HEK293 (cell line): ENCODE data around the gene FBL.

Experiments
- CTCF ChIA-PET: fragments of 350-600 bp; formaldehyde crosslinking; extraction: SDS; loops from one replicate; lab custom pipeline; 2021; ENCODE audit warnings: antibody characterized with exemption; lab: Yijun Ruan, JAX
- POLR2A ChIA-PET: fragments of 300-600 bp; formaldehyde crosslinking; extraction: SDS; loops from one replicate; lab custom pipeline; 2020; ENCODE audit warnings: antibody characterized with exemption, inconsistent platforms; lab: Yijun Ruan, JAX
- H3K27ac ChIP-seq: fragments of 200-500 bp; sonication (Bioruptor generic); 2 replicates; pipeline ENCODE4 v1.5.1; 2014; ENCODE audit warnings: low read depth, low read length, control low read depth, inconsistent platforms; ENCODE audit errors: extremely low read depth
- H3K36me3 ChIP-seq, 2 experiments: fragments of 200-500 bp in 1 of 2; sonication (Bioruptor generic) in 1 of 2; 1 replicate in 1 of 2; 2 replicates in 1 of 2; pipeline ENCODE4 v1.5.1; 2014 to 2017; ENCODE audit warnings: inconsistent platforms in 2 of 2, low read length in 2 of 2; ENCODE audit not compliant: control insufficient read depth in 2 of 2, insufficient read depth in 1 of 2
- H3K4me1 ChIP-seq: fragments of 200-500 bp; sonication (Bioruptor generic); 2 replicates; pipeline ENCODE4 v1.5.1; 2014; ENCODE audit warnings: mild to moderate bottlenecking, low read length, inconsistent platforms; ENCODE audit not compliant: control insufficient read depth, insufficient read depth
- H3K4me3 ChIP-seq: 2 replicates; pipeline ENCODE4 v1.5.1; 2011; ENCODE audit warnings: low read depth, mild to moderate bottlenecking, control low read depth, low read length, moderate library complexity
- H3K9me3 ChIP-seq: fragments of 200-500 bp; sonication (Bioruptor generic); 2 replicates; pipeline ENCODE4 v1.5.1; 2014; ENCODE audit warnings: low read depth, low read length, inconsistent platforms; ENCODE audit not compliant: control insufficient read depth, insufficient read depth
- KLF7 ChIP-seq: fragments of 450-650 bp; formaldehyde crosslinking; IDR thresholded peaks from 2 replicates; pipeline ENCODE4 v1.5.1; 2016; ENCODE audit warnings: missing biosample characterization, missing genetic modification characterization, borderline replicate concordance
- PRDM4 ChIP-seq: fragments of 450-650 bp; formaldehyde crosslinking; IDR thresholded peaks from 2 replicates; pipeline ENCODE4 v1.5.1; 2017; ENCODE audit warnings: missing biosample characterization, missing genetic modification characterization
- RBAK ChIP-seq: fragments of 450-650 bp; formaldehyde crosslinking; IDR thresholded peaks from 2 replicates; pipeline ENCODE4 v1.5.1; 2016; ENCODE audit warnings: missing biosample characterization, missing genetic modification characterization
- REST ChIP-seq: fragments of 450-650 bp; formaldehyde crosslinking; IDR thresholded peaks from 2 replicates; pipeline ENCODE4 v1.5.1; 2016; ENCODE audit warnings: missing biosample characterization, missing genetic modification characterization
- SP3 ChIP-seq: fragments of 450-650 bp; formaldehyde crosslinking; IDR thresholded peaks from 2 replicates; pipeline ENCODE4 v1.5.1; 2016; ENCODE audit warnings: missing biosample characterization, missing genetic modification characterization
- ZBTB21 ChIP-seq: fragments of 450-650 bp; formaldehyde crosslinking; IDR thresholded peaks from 2 replicates; pipeline ENCODE4 v1.5.1; 2017; ENCODE audit warnings: missing biosample characterization, missing genetic modification characterization
- ZBTB7A ChIP-seq: fragments of 450-650 bp; formaldehyde crosslinking; IDR thresholded peaks from 2 replicates; pipeline ENCODE4 v1.5.1; 2016; ENCODE audit warnings: low read depth, missing biosample characterization, missing genetic modification characterization
- ZEB2 ChIP-seq: fragments of 450-650 bp; formaldehyde crosslinking; IDR thresholded peaks from 2 replicates; pipeline ENCODE4 v1.5.1; 2016; ENCODE audit warnings: missing biosample characterization, missing genetic modification characterization
- ZFP41 ChIP-seq: fragments of 450-650 bp; formaldehyde crosslinking; IDR thresholded peaks from 2 replicates; pipeline ENCODE4 v1.5.1; 2016; ENCODE audit warnings: missing biosample characterization, missing genetic modification characterization, borderline replicate concordance
- ZNF155 ChIP-seq: fragments of 450-650 bp; formaldehyde crosslinking; IDR thresholded peaks from 2 replicates; pipeline ENCODE4 v1.5.1; 2016; ENCODE audit warnings: missing biosample characterization, missing genetic modification characterization
- ZNF26 ChIP-seq: fragments of 450-650 bp; formaldehyde crosslinking; IDR thresholded peaks from 2 replicates; pipeline ENCODE4 v1.5.1; 2016; ENCODE audit warnings: missing biosample characterization, missing genetic modification characterization
- ZNF529 ChIP-seq: fragments of 450-650 bp; formaldehyde crosslinking; IDR thresholded peaks from 2 replicates; pipeline ENCODE4 v1.5.1; 2017; ENCODE audit warnings: missing genetic modification characterization, missing biosample characterization; ENCODE audit not compliant: insufficient replicate concordance
- ZNF600 ChIP-seq: fragments of 450-650 bp; formaldehyde crosslinking; IDR thresholded peaks from 2 replicates; pipeline ENCODE4 v1.5.1; 2016; ENCODE audit warnings: missing biosample characterization, missing genetic modification characterization
- ZNF621 ChIP-seq: fragments of 450-650 bp; formaldehyde crosslinking; IDR thresholded peaks from 2 replicates; pipeline ENCODE4 v1.5.1; 2017; ENCODE audit warnings: missing biosample characterization, missing genetic modification characterization
- ZNF660 ChIP-seq: fragments of 450-650 bp; IDR thresholded peaks from 2 replicates; pipeline ENCODE4 v1.5.1; 2018; ENCODE audit warnings: missing biosample characterization, mild to moderate bottlenecking, missing genetic modification characterization
- ZSCAN18 ChIP-seq: fragments of 450-650 bp; formaldehyde crosslinking; IDR thresholded peaks from 2 replicates; pipeline ENCODE4 v1.5.1; 2016; ENCODE audit warnings: missing biosample characterization, missing genetic modification characterization
- ZSCAN4 ChIP-seq: fragments of 450-650 bp; formaldehyde crosslinking; IDR thresholded peaks from 2 replicates; pipeline ENCODE4 v1.5.1; 2017; ENCODE audit warnings: missing biosample characterization, missing genetic modification characterization
- TF ChIP-seq, protein P1 (sequence below): fragments of 450-650 bp; IDR thresholded peaks from 2 replicates; pipeline ENCODE4 v1.5.1; 2018; ENCODE audit warnings: missing biosample characterization, mild to moderate bottlenecking, missing genetic modification characterization
- TF ChIP-seq, protein P2 (sequence below): fragments of 450-650 bp; formaldehyde crosslinking; IDR thresholded peaks from 2 replicates; pipeline ENCODE4 v1.5.1; 2016; ENCODE audit warnings: missing biosample characterization, missing genetic modification characterization
- TF ChIP-seq, protein P3 (sequence below): fragments of 450-650 bp; formaldehyde crosslinking; IDR thresholded peaks from 2 replicates; pipeline ENCODE4 v1.5.1; 2016; ENCODE audit warnings: missing biosample characterization, missing genetic modification characterization

Gene FBL

GRCh38 chr19:39832341-39833083, 13.7 kb downstream of the FBL start (continued):
- TF ChIP-seq ZNF26 (no peak), ZBTB21 (tag by site-specific recombination) (peak; percentile 57), ZBTB7A (tag by site-specific recombination) (peak; percentile 16; the same call in 1 of the 2 replicates), KLF7 (tag by site-specific recombination) (no peak; the same call in 1 of the 2 replicates), SP3 (tag by site-specific recombination) (no peak), ZSCAN4 (no peak), ZNF529 (tag by site-specific recombination) (no peak), ZNF600 (no peak), RBAK (peak; percentile 43; the same call in 1 of the 2 replicates), ZFP41 (no peak)
- TF ChIP-seq, protein P1, sequence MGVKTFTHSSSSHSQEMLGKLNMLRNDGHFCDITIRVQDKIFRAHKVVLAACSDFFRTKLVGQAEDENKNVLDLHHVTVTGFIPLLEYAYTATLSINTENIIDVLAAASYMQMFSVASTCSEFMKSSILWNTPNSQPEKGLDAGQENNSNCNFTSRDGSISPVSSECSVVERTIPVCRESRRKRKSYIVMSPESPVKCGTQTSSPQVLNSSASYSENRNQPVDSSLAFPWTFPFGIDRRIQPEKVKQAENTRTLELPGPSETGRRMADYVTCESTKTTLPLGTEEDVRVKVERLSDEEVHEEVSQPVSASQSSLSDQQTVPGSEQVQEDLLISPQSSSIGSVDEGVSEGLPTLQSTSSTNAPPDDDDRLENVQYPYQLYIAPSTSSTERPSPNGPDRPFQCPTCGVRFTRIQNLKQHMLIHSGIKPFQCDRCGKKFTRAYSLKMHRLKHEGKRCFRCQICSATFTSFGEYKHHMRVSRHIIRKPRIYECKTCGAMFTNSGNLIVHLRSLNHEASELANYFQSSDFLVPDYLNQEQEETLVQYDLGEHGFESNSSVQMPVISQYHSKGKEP: no peak

DNA sequence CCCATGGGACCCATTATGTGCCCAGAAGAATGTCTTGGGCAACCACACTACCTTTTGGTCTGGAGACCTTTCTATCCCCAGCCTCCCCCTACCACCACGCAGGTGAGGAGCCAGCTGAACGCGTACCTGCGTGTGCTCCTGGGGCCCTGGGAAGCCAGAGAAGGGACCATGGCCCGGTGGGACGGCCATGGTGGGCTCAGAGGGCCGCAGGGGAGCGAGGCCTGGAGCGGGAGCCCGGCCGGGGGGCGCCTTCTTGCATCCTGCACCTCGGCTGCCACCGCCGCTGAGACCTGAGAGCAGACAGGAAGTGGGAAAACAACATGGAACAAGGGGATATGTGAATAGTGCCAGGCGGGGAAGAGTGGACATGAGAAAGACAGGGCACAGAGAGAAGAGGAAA, 14.5 kb downstream of the FBL start:
- no peaks in the 10 kb centered on the region for H3K9me3 ChIP-seq
- ChIA-PET CTCF (no interaction called here), POLR2A (no interaction called here)
- H3K36me3 ChIP-seq: peaks cover 76 to 80% of the 10 kb centered on the region in 2 experiments
- H3K4me1 ChIP-seq: peaks cover 18% of the 10 kb centered on the region
- no peak overlapping the region for H3K4me3 ChIP-seq
- H3K27ac ChIP-seq: peak overlapping the region; percentile 95
- TF ChIP-seq ZEB2 (tag by site-specific recombination) (no peak), ZNF621 (tag by site-specific recombination) (0 out of 2 replicates have a peak, but pooled peaks have one; percentile 54), PRDM4 (tag by site-specific recombination) (0 out of 2 replicates have a peak, but pooled peaks have one; percentile 5), ZNF660 (tag by site-specific recombination) (0 out of 2 replicates have a peak, but pooled peaks have one; percentile 16), ZNF155 (tag by site-specific recombination) (no peak), REST (tag by site-specific recombination) (no peak), ZSCAN18 (tag by site-specific recombination) (no peak)
- TF ChIP-seq, protein P2, sequence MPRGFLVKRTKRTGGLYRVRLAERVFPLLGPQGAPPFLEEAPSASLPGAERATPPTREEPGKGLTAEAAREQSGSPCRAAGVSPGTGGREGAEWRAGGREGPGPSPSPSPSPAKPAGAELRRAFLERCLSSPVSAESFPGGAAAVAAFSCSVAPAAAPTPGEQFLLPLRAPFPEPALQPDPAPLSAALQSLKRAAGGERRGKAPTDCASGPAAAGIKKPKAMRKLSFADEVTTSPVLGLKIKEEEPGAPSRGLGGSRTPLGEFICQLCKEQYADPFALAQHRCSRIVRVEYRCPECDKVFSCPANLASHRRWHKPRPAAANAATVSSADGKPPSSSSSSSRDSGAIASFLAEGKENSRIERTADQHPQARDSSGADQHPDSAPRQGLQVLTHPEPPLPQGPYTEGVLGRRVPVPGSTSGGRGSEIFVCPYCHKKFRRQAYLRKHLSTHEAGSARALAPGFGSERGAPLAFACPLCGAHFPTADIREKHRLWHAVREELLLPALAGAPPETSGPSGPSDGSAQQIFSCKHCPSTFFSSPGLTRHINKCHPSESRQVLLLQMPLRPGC (tag by site-specific recombination): no peak
- TF ChIP-seq, protein P3, sequence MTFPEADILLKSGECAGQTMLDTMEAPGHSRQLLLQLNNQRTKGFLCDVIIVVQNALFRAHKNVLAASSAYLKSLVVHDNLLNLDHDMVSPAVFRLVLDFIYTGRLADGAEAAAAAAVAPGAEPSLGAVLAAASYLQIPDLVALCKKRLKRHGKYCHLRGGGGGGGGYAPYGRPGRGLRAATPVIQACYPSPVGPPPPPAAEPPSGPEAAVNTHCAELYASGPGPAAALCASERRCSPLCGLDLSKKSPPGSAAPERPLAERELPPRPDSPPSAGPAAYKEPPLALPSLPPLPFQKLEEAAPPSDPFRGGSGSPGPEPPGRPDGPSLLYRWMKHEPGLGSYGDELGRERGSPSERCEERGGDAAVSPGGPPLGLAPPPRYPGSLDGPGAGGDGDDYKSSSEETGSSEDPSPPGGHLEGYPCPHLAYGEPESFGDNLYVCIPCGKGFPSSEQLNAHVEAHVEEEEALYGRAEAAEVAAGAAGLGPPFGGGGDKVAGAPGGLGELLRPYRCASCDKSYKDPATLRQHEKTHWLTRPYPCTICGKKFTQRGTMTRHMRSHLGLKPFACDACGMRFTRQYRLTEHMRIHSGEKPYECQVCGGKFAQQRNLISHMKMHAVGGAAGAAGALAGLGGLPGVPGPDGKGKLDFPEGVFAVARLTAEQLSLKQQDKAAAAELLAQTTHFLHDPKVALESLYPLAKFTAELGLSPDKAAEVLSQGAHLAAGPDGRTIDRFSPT (tag by site-specific recombination): no peak
